DND-41 (cell line): Measurements from ENCODE around the gene ITSN1.

Experiments used
- CTCF ChIP-seq: IDR thresholded peaks from 2 replicates; pipeline ENCODE4 v1.5.1; 2012; ENCODE audit warnings: borderline replicate concordance, low read length, moderate library complexity, mild to moderate bottlenecking; ENCODE audit not compliant: poor library complexity, severe bottlenecking; ENCODE audit errors: extremely low read depth
- EZH2 ChIP-seq: IDR thresholded peaks from 3 replicates; pipeline ENCODE4 v1.6.1; 2012; ENCODE audit warnings: borderline replicate concordance, low read depth, mild to moderate bottlenecking, moderate library complexity, low read length, inconsistent platforms; ENCODE audit not compliant: severe bottlenecking

- TF ChIP-seq CTCF = no peak
- no peak for TF ChIP-seq EZH2
Measured at GRCh38 chr21:33944185-33944763, 302.0 kb downstream of the ITSN1 start.
